ENCODE data around the gene C19orf38.
"Not testable (repeated sequence)": the region's sequence is repeated elsewhere in the genome, so short reads cannot be mapped to it uniquely, and the experiment has no call there.

Gene C19orf38

GRCh38 chr19:10836479-10837330 lies 11.5 kb upstream of the C19orf38 start:
- TF ChIP-seq CTCF (IDR thresholded peaks at IDR 0.05; ENCODE audit: low read depth, low read length, missing control alignments) = no peak
- peak; percentile 73 for DNase-seq (ENCODE audit: extremely low read depth, low read depth)

GRCh38 chr19:10837649-10838048 lies 10.6 kb upstream of the C19orf38 start:
- H3K4me3 ChIP-seq (replicated peaks; ENCODE audit: low read depth, low read length); DNase-seq (ENCODE audit: extremely low read depth, low read depth): not testable (repeated sequence)

More at GRCh38 chr19:10836479-10837330, 11.5 kb upstream of the C19orf38 start:
- peak overlapping the region; percentile 59 for H3K4me3 ChIP-seq (replicated peaks; ENCODE audit: low read depth, low read length)

GRCh38 chr19:10838377-10838776 lies 9.8 kb upstream of the C19orf38 start:
- DNase-seq (ENCODE audit: extremely low read depth, low read depth) = no peak
- H3K4me3 ChIP-seq (replicated peaks; ENCODE audit: low read depth, low read length) = no peak overlapping the region
- TF ChIP-seq CTCF (IDR thresholded peaks at IDR 0.05; ENCODE audit: low read depth, low read length, missing control alignments) = no peak

GRCh38 chr19:10839114-10840050 lies 8.8 kb upstream of the C19orf38 start:
- H3K4me3 ChIP-seq (replicated peaks; ENCODE audit: low read depth, low read length) = no peak overlapping the region
- no peak for TF ChIP-seq CTCF (IDR thresholded peaks at IDR 0.05; ENCODE audit: low read depth, low read length, missing control alignments)
- DNase-seq (ENCODE audit: extremely low read depth, low read depth) = no peak

GRCh38 chr19:10842788-10843187 lies 5.4 kb upstream of the C19orf38 start:
- no peak for TF ChIP-seq CTCF (IDR thresholded peaks at IDR 0.05; ENCODE audit: low read depth, low read length, missing control alignments)
- no peak for DNase-seq (ENCODE audit: extremely low read depth, low read depth)
- no peak overlapping the region for H3K4me3 ChIP-seq (replicated peaks; ENCODE audit: low read depth, low read length)

GRCh38 chr19:10846500-10847202 lies 1.6 kb upstream of the C19orf38 start:
- no peak for TF ChIP-seq CTCF (IDR thresholded peaks at IDR 0.05; ENCODE audit: low read depth, low read length, missing control alignments)
- H3K4me3 ChIP-seq (replicated peaks; ENCODE audit: low read depth, low read length) = no peak overlapping the region
- DNase-seq (ENCODE audit: extremely low read depth, low read depth) = no peak
